Lower leg skin (tissue), 4 donors: ENCODE results near the gene MPRIP. TPM values are rescaled to one million over a fixed set of nuclear protein-coding genes. Genes with fewer than 3 reads are reported as not detected.
A peak's percentile ranks its signal among the peaks of the same experiment; 100 is the strongest.

Experiments used
- DNase-seq, 2 donors: peaks; one replicate each; pipeline ENCODE4 v3.0.0-alpha.2; 2019; ENCODE audit warnings: low spot score in 2 of 2
- H3K4me3 ChIP-seq: fragments of 200-600 bp; sonication (generic); 2 replicates; pipeline ENCODE4 v1.5.1; 2017; ENCODE audit warnings: mild to moderate bottlenecking, low read depth; ENCODE audit not compliant: poor library complexity, severe bottlenecking
- CTCF ChIP-seq, 3 donors: fragments of 450-650 bp; IDR thresholded peaks; one replicate each; pipeline ENCODE4 v1.5.1; 2016; ENCODE audit warnings: antibody characterized with exemption in 3 of 3, mild to moderate bottlenecking in 3 of 3, moderate library complexity in 2 of 3
- POLR2A ChIP-seq, 2 donors: fragments of 450-650 bp; IDR thresholded peaks; one replicate each; pipeline ENCODE4 v1.6.1; 2016 to 2017; ENCODE audit warnings: antibody characterized with exemption in 2 of 2, mild to moderate bottlenecking in 1 of 2, moderate library complexity in 1 of 2
- WGBS, 2 donors: methylation state at CpG; one replicate each; pipeline ENCODE4 v1.1.5; 2018; 5-methylcytosine and 5-hydroxymethylcytosine counted together
- intact Hi-C: fragments of 100-400 bp; cut with DNase I; formaldehyde crosslinking; loops from one replicate; pipeline ENCODE4 v1.15.0; 2023; ENCODE audit warnings: low total_unique reads
- total RNA-seq, 4 donors: library from RNA; depleted of rRNA; stranded (reverse); fragments of >200 nt; gene quantifications; one replicate each; pipeline ENCODE4 v1.1.0, GENCODE V29; 2016

The MPRIP gene
- total RNA-seq, 4 donors from 2014 or later: 128 to 217 (median 141) TPM

DNA sequence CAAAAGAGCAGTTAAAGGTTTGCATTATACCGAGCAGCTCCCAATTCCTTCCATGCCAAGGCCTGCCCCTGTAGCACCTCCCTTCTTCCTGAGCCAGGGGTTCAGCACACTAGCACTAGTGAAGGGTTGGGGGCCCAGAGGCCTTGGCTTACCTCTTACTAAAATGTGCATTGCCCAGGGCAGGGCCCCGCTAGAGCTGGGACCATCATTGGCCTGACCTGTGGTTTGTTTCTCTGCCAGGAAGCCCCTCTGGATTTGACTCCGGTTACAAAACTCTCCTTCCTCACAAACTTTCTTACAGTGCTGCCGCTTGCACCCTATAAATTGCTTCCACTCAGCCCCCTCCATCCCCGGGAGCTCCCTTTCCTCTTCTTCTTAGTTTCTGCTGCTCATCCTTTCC lies 33.8 kb downstream of the MPRIP start:
- peak in 1 of 2 donors; percentile 74 for DNase-seq
- H3K4me3 ChIP-seq: no peak overlapping the region
- WGBS, 2 donors: 70 to 81% methylated on average over 5 of the region's 5 CpGs

GRCh38 chr17:17077101-17077500 lies 34.8 kb downstream of the MPRIP start:
- DNase-seq: peak in 1 of 2 donors; percentile 65
- WGBS, 2 donors: 93 to 97% methylated on average over 6 of the region's 6 CpGs
- no peak overlapping the region for H3K4me3 ChIP-seq
- intact Hi-C loops: no loop called here
- TF ChIP-seq POLR2A (IDR thresholded peaks at IDR 0.05) (no peak), CTCF (IDR thresholded peaks at IDR 0.05) (no peak)

More for the DNA sequence above, 33.8 kb downstream of the MPRIP start:
- no peak for TF ChIP-seq POLR2A (IDR thresholded peaks at IDR 0.05)
- TF ChIP-seq CTCF (IDR thresholded peaks at IDR 0.05): no peak
- intact Hi-C loops: no loop called here

DNA sequence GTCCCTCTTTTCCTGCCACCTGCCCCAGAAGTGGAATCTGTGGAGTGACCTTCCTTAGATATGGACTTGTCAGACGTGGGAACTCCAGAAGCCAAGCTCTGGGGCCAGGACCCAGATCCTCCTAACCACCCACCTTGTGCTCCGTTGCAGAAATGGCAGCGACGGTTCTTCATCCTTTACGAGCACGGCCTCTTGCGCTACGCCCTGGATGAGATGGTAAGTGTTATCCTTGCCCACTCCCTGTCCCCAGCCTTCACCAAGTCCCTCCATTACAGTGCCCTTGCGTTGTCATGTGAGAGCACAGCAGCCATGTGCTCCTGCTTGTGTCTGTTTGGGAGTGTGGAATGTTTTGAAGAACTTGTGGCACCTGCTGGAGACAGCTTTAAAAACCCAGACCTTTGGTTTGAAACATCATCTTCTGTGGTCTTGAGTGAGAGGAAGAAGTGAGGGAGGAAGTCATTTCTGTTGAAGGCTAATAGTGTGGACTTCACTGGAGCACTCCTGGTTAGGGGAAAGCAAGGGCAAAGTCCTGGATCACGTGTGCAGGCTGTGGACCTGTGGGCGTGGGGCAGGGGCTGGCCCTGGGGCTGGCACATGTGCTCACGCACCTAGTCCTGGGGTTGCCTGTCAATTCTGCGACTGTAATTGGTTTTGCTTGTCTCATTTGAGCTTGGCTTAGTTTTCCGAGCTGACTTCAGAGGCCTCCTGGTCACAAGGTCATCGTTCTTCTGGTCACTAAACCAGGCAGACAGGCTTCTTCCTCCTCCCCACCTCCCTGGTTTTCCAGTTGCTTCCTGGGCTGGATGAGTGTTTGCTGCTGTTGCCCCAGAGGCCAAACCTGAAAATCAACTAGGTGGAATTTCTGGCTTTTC lies 35.8 kb downstream of the MPRIP start:
- intact Hi-C loops: no loop called here
- no peak for TF ChIP-seq POLR2A (IDR thresholded peaks at IDR 0.05)
- no peak for TF ChIP-seq CTCF (IDR thresholded peaks at IDR 0.05)
- WGBS, 2 donors: 79 to 84% methylated on average over 15 of the region's 15 CpGs
- DNase-seq: peak in 1 of 2 donors; percentile 83
- H3K4me3 ChIP-seq: no peak overlapping the region

DNA sequence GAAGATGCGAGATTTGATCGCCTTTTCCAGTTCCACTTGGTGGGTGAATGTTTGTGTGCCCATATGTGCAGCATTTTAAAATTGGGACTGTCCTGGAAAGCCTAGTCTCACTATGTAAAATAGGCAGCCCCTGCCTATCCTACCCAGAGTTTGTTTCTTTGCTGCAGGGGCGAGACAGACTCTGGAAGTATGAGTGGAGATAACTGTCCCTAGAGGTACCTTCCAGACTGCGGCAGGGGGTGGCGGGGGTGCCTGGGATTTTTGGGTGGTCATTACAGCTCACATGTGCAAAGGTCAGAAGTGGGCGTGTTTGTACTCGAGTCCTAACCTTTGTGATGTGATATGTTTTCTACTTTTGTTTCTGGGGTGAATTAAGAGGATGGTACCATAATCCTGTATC lies 36.6 kb downstream of the MPRIP start:
- 84 to 89% methylated on average over 7 of the region's 7 CpGs for WGBS, 2 donors

GRCh38 chr17:17079336-17079735 lies 37.1 kb downstream of the MPRIP start:
- TF ChIP-seq POLR2A (IDR thresholded peaks at IDR 0.05) (no peak), CTCF (IDR thresholded peaks at IDR 0.05) (no peak)
- DNase-seq: peak in 1 of 2 donors; percentile 68
- intact Hi-C loops: no loop called here
- H3K4me3 ChIP-seq: no peak overlapping the region
- 65 to 66% methylated on average over 4 of the region's 4 CpGs for WGBS, 2 donors

More for the DNA sequence above, 36.6 kb downstream of the MPRIP start:
- no peak for TF ChIP-seq CTCF (IDR thresholded peaks at IDR 0.05)
- TF ChIP-seq POLR2A (IDR thresholded peaks at IDR 0.05): no peak
- H3K4me3 ChIP-seq: no peak overlapping the region
- DNase-seq: peak in 1 of 2 donors; percentile 76
- intact Hi-C loops: no loop called here
